HG02798 (cell line): ENCODE results near the gene CEBPA.

Experiments
- ATAC-seq: cut with Tn5 transposase; IDR thresholded peaks from one replicate; pipeline ENCODE4 v1.9.1; 2021; ENCODE audit warnings: mild to moderate bottlenecking; ENCODE audit not compliant: unreplicated experiment, poor library complexity

The CEBPA gene

DNA sequence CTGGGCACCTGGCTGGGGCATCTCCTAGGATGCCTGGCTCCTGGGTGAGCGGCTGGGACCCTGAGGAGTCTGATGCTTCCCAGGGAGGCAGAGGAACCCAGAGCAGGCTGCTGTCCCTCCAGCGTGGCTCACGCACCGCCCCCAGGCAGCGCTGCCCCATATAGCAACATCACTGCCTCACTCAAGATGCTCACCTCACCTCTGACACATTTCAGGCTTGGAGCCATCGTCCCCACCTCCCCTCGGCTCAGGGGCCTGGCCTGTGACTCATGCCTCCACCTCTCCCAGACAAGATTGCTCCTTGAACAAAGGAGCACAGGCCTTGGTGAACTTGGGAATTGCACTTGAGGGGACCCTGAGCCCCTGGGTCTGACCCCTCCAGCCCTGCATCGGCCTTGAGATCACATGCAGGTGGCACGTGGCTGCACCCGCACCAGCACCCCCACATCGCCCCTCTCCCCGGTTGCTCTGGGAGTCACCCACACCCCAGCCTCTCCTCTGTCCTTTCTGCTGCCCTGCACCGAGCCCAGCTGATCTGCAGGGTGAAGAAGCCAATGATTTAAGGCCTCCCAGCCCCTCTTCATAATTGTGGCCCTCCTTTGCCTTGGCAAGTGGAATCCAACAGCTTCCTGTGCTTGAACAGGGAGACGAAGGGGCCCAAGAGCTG is 11.2 kb downstream of the CEBPA start:
- no peak for ATAC-seq

DNA sequence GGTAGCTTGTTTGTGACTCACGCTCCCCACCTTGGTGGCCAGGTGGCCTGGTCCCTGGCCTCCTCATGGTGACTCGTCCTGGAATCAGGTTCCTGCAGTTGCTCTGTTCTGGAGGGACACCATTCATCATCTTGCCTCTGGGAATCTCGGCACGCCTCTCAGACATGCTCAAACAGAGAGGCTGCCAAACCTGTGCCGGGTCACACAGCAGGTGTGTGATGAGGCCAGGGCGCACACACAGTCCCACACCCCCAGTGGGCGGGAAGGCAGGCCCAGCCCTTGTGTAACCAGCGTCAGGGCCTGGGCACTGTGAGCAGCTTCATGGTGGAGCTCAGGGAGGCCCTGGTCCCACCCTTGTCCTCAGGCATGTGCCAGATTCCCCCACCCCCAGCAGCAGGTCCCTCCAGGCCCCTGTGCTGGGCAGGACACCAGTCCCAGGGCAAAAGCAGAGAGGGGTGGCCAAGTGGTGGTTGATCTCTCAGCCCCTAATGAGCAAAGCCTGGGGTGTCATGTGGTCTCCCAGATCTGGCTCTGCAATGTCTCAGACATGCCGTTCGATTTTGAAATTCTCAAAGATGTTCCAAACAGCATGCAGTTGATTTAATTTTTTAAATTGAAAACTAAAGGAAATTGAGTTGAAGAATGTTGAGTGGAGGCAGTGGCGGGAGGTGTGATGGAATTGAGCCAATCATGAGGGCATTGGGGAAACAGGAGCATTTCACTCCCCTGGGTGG is 12.1 kb downstream of the CEBPA start:
- ATAC-seq, result no peak

DNA sequence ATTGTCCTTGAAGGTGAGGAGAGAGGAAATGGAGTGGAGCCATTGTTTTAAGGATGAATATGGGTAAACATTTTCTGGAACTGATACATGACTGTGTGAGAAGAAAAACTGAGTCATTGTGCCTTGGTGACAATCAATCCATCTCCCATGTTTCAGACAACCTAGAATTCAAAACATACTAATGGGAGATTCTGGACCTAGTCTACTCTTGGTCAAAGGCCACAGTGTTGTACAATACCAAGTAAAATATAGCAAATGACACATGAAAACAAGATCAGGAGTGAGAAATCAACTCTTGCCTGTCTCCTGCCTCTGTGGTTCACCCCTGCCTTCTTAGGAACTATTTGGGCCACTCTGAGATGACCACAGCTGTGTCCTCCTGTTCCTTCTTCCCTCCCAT is 13.1 kb downstream of the CEBPA start:
- ATAC-seq, result no peak

DNA sequence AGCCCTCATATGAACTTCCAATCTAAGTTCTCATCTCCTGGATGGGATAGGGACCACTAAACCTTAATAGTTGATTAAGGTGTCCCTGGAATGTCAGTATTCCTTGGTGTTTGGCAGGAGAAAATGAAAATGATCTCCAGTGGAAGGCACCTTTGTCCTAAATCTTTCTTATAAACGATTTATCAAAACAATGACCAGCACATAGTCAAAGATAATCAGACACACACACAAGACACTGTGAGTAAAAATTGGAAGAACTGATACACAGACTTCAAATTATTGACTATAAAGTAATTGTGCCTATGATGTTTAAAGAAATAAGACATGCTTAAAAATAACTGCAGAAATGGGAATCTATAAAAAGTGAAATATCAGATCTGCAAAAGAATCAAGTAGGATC is 13.7 kb downstream of the CEBPA start:
- no peak for ATAC-seq

DNA sequence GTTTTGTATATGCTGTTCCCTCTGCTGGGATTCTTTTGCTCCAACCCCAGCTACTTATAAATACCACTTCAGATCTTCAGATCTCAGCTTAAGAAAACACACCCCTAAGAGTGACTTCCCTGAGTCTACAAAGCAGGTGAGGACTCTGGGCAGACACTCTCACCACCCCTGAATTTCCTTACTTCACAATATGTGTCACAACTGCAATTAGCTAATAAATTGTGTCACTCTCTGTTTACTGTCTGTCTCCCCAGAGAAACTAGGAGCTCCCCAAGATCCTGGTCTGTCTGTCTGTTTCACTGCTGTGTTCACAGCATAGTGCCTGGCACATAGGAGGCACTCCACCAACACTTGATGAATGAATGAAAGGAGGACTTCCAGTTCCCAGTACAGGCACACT is 14.4 kb downstream of the CEBPA start:
- ATAC-seq, result no peak

DNA sequence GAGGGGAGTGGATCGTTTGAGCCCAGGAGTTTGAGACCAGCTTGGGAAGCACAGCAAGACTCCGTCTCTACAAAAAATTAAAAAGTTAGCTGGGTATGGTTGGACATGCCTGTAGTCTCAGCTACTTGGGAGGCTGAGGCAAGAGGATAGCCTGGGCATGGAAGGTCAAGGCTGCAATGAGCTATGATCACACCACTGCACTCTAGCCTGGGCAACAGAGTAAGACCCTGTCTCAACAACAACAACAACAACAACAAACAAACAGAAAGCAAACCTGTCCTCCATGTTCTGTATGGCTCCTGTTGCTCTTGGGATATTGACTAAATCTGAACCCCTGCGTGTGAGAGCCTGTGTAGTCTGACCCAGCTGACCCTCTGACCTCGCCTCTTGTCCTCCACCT is 14.9 kb downstream of the CEBPA start:
- ATAC-seq, result no peak

DNA sequence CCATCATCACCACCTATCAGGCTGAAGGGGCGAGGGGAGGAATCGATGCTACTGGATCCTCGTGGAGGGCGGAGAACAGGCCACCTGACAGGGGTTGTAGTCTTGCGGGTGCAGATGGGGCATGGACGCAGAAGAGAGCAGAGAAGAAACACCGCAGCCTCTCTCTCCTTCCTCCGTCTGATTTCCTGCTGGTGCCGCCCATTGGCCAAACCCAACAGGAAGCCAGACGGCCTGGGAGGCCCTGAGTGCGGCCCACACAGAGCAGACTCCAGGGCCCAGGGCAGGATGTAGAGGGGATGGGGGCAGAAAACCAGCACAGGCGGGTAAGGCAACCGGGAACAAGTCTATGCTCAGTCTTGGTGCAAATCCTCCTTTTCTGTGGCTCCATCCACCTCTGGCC is 15.4 kb downstream of the CEBPA start:
- ATAC-seq, result no peak

DNA sequence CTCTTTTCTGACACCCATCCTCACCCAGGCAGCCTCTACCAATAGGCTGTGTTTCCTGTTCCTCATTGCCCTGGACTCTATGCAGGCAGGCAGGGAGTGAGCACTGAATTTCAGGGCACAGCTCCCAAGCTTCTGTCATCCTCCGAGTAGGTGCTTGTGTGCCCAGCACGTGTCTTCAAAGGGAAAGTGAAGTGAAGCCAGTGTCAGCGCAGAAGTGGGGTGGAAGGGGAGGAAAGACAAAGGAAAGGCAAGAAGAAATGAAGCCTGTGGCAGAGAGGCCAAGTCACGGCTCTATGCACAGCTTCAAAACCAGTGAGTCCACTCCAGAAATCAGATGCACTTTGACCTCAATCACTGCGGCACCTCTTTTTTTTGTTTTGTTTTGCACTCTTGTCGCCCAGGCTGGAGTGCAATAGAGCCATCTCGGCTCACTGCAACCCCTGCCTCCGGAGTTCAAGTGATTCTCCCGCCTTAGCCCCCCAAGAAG is 16.9 kb downstream of the CEBPA start:
- ATAC-seq, result no peak

DNA sequence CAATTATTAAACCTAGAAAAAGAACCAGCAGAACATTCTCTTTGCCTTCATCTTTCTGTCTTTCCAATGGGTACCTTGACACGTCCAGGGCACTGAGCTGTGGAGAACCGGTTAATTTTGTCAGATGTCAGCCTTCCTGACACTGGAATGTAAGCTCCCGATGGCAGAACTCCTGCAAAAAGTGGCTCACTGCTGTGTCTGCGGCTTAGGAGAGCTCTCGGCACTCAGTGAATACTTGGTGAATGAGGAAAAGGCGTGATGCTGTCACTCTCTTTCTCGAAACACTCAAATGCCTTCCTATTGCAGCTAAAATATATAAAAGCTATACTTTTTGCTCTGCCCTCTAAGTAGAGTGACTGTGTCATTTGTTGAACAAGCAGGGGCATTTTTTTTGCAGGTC is 17.6 kb downstream of the CEBPA start:
- no peak for ATAC-seq

DNA sequence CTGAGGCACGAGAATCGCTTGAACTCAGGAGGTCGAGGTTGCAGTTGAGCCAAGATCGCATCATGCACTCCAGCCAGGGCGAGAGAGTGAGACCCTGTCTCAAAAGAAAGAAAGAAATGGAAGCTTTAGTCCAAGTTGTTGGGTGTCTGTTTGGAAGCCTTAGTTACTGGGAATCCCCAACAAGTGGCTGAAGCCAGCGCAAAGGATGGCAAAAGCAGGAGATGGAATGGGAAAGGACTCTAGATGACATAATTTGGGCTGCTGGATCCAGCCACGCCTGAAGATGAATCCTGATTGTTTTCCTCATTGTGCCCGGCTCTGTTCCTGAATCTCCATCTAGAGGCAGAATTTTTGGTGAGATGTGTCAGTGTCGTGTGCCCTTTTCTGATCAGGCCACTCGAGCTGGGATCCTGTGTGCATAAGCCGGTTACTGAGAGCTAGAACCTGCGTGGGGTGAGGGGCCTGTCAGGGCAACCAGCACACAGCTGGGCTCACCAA is 18.1 kb downstream of the CEBPA start:
- ATAC-seq, result no peak

DNA sequence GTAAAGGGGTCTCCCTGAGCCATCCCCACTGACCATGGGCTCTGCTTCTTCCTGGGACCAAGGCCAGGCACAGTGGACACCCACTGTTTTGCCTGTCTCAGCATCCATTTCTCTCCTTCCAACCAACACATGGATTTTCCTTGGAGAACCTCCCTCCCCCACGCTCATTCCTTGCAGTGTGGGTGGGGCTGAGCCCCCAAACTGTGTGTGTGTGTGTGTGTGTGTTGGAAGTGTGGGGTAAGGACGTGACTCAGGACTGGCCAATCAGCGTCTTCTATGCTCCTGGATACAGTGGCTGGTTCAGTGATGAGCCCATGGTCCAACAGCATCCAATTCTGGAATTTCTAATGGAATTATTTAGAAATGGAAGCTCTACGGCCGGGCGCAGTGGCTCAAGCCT is 18.7 kb downstream of the CEBPA start:
- no peak for ATAC-seq

DNA sequence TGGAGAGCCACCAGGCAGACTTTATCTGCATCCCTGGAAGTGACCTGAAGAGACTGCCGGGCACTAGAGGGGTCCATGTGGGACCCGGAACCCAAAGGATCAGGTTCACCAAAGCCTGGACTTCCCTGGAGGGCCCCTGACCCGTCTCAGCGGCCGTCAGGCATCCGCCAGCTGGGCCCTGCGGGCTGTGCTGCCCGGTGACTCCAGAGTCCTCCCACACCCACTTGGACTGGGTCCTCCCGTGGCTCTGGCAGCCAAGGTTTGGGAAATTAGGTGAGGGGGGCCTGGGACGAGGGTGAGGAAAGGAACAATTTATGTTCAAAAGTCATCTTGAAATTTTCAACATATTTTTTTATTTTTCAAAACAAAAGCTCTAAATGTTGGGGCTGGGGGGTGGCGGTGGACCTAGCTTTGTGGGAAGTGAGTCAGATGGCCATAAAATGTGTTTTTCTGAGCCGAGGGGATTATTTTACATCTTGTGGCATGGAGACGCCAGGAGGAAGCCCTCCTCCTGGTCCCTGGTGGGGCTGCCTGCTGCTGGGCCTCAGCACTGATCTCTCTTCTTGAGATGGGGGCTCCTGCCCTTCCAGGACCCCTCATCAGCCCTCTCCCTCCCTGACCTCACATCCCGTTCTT is 20.2 kb downstream of the CEBPA start:
- ATAC-seq, result no peak

DNA sequence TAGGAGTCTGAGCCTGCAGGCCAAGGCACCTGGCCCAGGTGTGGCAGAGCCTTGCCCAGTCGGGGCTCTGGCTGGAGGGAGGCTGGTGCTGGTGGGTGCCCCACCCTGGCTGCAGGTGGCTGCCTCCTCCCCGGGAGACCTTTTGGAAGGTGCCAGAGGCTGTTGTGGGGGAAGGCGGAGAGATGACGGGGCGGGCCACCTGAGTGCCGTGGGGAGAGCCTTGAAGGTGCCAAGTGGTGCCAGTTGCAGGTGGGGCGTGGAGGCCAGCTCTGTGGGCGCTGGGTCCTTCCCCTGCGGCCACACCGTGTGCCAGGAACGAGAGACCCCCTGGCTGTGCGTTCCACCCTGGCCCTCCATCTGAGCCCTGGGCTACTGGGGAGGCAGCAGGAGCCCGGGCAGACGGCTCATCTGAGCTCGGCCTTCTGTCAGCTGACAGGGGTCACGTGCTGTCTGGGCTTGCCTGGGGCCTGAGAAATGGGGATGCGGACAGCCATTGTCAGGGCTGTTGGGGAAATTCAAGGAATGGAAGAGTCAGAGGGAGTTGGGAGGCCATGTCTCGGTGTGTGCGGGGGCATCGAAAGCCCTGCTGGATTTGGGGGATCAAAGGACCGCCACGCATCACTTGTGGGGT is 20.9 kb downstream of the CEBPA start:
- no peak for ATAC-seq

DNA sequence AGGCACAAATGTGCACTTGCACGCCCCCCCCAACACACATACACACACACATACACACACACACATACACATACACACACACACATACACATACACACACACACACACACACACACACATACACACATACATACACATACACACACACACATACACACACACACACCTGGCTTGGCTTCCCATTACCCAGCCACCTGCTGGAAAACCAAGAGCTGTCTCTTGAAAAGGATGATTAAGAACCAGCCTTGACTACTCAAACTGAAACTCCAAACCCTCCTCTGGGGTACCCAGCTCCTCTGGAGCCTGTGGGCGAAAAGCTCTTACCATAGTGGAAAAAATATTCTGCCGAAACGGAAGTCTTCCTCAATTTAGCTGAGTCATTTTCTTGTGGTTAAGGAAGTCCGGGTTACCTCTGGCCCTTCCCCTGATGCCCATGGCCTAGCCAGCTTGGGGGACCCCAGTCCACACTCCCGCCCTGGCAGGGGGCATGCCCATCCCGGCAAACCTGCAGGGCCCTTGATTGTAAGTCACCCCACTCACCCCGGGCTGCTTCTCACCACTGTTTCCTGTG is 21.9 kb downstream of the CEBPA start:
- peak; percentile 63 for ATAC-seq

DNA sequence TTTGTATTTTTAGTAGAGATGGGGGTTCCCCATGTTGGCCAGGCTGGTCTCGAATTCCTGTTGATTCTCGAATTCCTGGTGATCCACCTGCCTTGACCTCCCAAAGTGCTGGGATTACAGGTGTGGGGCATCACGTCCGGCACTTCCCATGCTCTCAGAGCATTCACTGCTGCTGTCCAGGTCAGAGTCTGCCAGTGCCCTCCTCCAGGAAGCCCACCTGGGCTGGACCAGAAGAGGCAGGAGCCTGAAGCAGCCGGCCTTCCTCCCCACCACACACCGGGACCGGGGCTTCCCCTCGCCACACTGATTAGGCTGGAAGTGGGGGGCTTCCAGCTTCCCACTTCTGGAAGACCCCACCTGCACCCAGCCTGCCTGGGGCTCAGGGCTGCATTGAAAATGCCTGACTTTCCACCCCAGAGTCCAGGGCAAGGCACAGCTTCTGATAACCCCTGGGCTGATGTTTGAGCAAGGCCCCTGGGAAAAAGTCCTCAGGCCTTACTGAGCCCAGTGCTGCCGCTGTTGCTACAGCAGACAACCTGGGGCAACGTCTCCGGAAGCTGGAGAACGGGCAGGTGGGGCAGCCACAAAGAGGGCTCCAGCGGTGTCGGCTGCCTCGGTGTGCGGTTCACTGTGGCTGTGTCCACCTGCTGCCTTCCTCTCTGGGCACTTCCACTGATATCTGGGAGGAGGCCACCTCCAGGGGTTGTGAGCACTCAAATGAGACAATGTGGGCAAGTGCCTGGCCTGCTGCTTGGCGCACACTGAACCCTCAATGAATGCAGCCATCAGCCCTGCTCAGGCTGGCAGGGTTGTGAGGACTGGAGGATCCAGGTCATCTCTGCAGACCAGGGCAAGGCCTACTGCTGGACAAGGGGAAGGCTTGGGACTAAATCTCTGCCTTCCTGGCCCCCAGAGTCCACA is 22.6 kb downstream of the CEBPA start:
- ATAC-seq, result no peak

DNA sequence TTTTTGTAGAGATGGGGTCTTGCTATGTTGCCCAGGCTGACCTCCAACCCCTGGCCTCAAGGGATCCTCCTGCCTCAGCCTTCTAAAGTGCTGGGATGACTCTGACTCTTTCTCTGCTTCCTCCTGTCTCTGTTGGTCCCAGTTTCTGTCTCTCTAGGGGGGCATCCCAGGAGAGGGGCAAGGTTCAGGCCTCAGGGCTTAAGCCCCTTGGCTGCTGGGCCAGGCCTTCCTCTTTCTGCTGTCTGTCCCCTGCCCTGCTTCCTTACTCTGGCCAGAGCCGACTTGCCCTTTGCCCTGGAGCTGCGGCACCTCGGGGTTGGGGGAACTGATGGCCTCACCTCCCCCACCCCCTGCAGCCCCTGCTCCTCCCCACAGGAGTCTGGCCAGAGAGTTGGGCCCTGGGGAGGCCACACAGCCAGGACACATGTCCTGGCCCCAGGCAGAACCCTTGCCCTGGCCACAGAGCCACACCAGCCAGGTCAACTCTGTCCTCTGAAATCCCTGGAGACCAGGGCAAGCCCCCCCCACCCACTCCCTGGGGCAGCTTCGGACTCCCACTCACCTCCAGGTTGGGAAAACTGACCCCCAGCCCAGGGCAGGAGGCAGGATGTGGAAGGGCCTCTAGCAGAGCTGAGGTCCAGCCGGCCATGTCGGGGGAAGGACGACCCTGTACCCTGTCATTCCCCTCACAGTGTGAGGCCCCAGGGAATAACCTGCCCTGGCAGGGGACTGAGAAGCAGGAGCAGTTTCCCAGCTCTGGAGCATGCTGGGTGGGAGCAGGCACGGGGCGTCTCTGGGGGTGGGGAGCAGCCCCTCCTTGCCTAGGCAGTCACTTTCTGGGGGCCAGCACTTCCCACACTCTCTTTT is 23.7 kb downstream of the CEBPA start:
- no peak for ATAC-seq

DNA sequence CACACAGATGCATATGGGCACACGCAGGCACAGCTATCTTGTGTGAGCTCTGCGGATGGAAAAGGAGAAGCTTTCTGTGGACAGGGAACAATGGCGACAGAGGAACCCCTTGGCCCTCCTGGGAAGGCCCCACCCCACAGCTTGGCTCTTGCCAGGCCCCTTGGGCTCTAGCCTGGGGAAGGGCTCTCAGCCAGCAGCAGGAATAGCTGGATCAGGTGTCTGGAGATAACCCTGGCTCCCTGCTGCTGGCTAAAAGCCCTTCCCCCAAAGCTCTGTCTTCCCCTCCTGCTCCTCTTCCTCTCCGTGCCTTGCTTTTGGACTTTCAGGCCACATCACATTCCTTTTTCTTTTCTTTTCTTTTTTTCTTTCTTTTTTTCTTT is 24.3 kb downstream of the CEBPA start:
- ATAC-seq, result no peak

DNA sequence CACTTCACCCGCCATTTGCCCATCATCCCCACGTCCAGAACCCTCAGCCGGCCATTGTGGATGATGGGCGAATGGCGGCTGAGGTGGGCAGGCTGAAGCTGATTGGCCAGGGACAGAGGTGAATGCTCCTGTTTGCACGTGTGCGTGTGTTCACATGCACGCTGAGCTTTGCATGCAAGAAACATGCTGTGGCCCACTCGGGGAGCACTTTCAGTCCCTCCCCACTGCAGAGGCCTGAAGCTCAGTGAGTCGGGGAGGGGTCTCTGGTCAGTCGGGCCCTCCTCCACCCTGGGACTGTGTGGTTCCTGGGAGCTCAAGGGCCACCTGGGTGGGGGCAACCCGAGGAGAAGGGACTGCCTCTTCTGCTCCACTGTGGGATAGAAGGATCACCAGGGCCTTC is 24.9 kb downstream of the CEBPA start:
- no peak for ATAC-seq
